ENCODE data around the gene PDZRN3.

GRCh38 chr3:73408634-73409033 is 216.1 kb downstream of the PDZRN3 start:
- TF ChIP-seq, protein P1, sequence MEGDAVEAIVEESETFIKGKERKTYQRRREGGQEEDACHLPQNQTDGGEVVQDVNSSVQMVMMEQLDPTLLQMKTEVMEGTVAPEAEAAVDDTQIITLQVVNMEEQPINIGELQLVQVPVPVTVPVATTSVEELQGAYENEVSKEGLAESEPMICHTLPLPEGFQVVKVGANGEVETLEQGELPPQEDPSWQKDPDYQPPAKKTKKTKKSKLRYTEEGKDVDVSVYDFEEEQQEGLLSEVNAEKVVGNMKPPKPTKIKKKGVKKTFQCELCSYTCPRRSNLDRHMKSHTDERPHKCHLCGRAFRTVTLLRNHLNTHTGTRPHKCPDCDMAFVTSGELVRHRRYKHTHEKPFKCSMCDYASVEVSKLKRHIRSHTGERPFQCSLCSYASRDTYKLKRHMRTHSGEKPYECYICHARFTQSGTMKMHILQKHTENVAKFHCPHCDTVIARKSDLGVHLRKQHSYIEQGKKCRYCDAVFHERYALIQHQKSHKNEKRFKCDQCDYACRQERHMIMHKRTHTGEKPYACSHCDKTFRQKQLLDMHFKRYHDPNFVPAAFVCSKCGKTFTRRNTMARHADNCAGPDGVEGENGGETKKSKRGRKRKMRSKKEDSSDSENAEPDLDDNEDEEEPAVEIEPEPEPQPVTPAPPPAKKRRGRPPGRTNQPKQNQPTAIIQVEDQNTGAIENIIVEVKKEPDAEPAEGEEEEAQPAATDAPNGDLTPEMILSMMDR (IDR thresholded peaks at IDR 0.05): no peak
- TF ChIP-seq EZH2phosphoT487 (IDR thresholded peaks at IDR 0.05): no peak
- no peak for TF ChIP-seq EZH2 (IDR thresholded peaks at IDR 0.05)
